KOPT-K1 (cell line): ENCODE data around the gene TBX1.

Experiments
- H3K27ac ChIP-seq: fragments of 200-600 bp; sonication (generic); 2 replicates; pipeline ENCODE4 v1.5.1; 2016; ENCODE audit warnings: antibody characterized with exemption, mild to moderate bottlenecking, low read depth, low read length; ENCODE audit not compliant: poor library complexity, severe bottlenecking
- H3K36me3 ChIP-seq: fragments of 200-600 bp; sonication (generic); 2 replicates; pipeline ENCODE4 v1.5.1; 2017; ENCODE audit warnings: antibody characterized with exemption, mild to moderate bottlenecking, low read length, moderate library complexity; ENCODE audit not compliant: insufficient read depth
- H3K9me3 ChIP-seq: fragments of 200-600 bp; sonication (generic); 2 replicates; pipeline ENCODE4 v1.5.1; 2017; ENCODE audit warnings: antibody characterized with exemption, low read length, mild to moderate bottlenecking; ENCODE audit not compliant: insufficient read depth, poor library complexity, severe bottlenecking

The TBX1 gene

DNA sequence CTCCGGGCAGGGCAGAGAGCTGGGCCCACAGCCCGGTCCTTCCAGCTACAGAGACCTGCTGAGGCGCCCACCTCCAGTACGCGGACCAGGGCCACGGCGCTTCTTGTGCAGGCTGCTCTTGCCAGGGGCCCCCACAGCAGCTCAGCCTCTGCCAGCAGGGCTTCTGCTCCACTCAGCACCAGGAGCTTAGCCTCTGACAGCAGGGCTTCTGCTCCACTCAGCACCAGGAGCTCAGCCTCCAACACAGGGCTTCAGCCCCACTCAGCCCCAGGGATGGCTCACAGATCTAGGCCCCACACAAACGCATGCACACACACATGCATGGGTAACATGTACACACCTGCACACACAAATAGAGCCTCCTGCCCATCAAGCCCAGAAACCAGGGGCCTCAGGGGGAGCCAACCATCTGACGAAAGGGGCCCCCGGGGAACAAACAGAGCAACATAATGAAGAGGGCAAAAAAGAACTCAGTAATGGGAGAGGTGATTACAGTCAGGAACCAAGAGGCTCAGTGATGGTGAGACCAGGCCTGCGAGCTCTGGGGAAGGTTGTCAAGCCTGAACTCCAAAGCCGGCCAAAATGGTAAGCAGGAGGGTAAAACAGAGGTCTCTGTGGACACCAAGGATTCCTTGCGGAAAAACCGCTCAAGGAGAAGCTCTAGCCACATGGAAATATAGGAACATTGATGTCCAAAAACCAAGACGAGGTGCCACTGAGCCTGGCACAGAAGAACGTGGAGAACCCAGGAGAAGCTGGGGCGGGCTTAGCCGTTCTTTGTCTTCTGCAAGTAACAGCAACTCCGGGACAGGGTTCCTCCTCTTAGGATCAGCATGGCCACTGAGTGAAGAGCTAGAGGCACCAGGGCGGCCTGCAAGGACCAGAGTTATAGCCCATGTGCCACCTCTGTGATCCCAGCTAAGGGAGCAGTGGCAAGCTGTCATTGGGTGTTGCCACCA, 47.6 kb downstream of the TBX1 start:
- no peak overlapping the region for H3K27ac ChIP-seq
- H3K36me3 ChIP-seq: peaks cover 66% of the 10 kb centered on the region; the same call in 1 of the 2 replicates
- H3K9me3 ChIP-seq: no peaks in the 10 kb centered on the region

GRCh38 chr22:19808873-19809478, 48.4 kb downstream of the TBX1 start:
- H3K36me3 ChIP-seq: peaks cover 64% of the 10 kb centered on the region
- H3K27ac ChIP-seq: no peak overlapping the region
- H3K9me3 ChIP-seq: no peaks in the 10 kb centered on the region

DNA sequence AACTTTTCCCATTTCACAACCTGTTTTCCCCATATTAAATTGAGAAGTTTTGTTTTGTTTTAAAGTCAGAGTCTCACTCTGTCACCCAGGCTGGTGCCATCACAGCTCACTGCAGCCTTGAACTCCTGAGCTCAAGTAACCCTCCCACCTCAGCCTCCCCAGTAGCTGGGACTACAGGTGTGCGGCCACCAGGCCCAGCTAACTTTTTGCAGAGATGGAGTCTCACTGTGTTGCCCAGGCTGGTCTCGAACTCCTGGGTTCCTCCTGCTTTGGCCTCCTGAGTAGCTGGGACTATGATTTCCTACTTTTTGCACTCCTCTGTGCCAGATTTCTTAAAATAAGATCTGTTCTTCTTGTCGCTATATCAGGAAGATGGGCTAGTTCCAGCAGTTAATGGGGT, 49.2 kb downstream of the TBX1 start:
- Histone ChIP-seq H3K9me3 (no peaks in the 10 kb centered on the region), H3K36me3 (peaks cover 66% of the 10 kb centered on the region), H3K27ac (no peak overlapping the region)

DNA sequence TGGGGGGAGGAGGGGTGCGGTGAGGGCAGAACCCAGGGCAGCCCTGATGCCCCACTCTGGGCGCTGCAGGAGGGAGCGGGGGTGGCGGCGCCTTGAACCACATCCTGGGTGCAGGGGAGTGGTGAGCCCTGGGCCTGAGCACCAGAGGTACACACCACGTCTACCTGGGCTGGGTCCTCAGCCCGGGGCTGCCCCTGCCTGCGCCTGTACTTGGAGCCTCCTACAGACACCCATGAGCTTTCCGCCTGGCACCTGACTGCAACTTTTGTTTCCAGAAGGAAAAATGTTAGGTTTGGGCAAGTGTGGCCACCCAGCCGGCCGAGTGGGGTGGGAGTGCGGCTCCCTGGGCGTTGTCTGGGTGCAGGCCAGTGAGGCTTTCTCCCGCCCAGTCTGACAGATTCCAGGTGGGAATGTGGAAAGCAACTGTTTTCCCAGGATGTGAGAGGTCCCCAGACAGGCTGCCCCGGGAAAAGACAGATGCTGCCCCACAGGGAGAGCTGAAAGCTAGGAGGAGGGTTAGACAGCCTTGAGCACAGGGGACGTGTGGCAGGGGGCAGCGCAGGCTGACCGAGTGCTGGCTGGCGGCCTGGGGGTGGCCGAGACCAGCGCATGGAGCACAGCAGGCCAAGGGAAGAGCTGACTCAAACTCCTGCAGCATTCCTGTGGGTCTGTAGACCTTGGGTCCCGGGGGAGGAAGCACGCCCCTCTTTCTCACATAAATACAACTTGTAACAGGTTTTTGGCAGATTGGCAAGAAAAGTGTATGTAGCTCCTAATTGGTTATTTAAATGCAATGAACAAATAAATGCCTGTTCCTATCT, 50.0 kb downstream of the TBX1 start:
- no peaks in the 10 kb centered on the region for H3K9me3 ChIP-seq
- H3K27ac ChIP-seq: no peak overlapping the region
- H3K36me3 ChIP-seq: peaks cover 67% of the 10 kb centered on the region

DNA sequence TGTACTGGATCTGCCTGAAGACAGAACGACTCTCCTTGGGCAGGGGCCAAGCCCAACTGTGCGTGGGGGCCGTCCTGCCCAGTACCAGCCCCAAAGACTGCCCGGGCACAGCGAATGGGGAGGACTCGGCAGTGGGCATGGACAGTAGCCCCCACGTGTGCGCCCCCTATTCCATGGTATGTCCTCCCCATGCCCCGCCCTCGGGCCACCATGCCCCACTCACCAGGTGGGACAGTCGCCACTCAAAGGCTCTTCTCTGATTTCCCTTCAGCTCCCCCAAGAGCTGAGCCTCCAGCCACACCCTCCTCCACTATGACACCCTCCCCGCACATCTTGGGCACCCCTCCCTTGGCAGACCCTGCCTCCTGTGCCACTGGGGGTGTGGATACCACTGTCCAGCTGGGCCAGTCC, 50.6 kb downstream of the TBX1 start:
- H3K36me3 ChIP-seq: peaks cover 61% of the 10 kb centered on the region
- H3K9me3 ChIP-seq: no peaks in the 10 kb centered on the region
- no peak overlapping the region for H3K27ac ChIP-seq

DNA sequence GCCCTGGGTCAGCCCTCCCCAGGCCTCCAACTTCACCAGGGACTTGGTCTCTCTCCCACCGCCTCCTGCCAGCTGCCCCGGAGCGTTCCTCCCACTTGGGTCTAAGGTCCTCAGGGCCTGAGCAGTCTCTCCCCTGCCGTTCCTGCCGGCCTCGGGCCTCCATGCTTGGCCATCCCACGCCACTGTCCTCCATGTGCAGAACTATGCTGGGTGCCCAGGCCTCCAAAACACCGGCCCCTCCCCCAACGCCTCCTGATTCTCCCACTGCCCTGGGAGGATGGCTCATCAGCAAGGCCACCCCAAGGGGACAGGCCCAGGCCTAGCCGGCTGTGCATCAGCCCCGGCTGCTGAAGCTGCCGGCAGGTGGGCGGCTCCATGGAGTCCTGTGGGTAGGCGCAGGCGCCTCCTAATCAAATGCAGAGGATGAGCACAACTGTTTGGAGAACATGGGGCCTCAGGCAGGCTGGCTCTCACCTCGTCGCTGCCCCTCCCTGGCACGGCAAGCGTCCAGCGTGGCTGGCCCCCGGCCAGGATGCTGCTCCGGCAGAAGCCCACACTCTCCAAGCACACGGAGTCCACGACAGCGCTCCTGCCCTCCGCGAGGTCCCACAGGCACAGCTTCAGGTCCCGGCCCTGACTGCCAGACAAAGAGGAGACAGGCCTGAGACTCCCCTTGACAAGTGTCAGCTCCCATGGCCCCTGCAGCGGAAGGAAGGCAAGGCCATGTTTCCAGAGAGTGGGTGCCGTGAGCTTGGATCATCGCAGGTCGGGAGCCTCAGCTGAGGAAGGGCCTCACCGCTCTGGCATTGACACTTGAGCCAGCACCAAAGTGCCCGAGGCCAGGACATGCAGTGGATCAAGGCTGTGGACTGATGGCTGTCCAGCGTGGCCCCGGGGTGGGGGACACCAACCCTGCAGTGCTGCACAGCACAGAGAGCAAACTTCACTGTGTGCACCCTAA, 51.5 kb downstream of the TBX1 start:
- H3K36me3 ChIP-seq: peaks cover 52% of the 10 kb centered on the region
- H3K9me3 ChIP-seq: no peaks in the 10 kb centered on the region
- no peak overlapping the region for H3K27ac ChIP-seq

- Histone ChIP-seq H3K36me3 (peaks cover 48% of the 10 kb centered on the region), H3K27ac (no peak overlapping the region), H3K9me3 (no peaks in the 10 kb centered on the region)
These were observed 52.3 kb downstream of the TBX1 start for GRCh38 chr22:19812910-19813309.

- Histone ChIP-seq H3K36me3 (peaks cover 49% of the 10 kb centered on the region), H3K9me3 (no peaks in the 10 kb centered on the region), H3K27ac (no peak overlapping the region)
These were observed 53.9 kb downstream of the TBX1 start for GRCh38 chr22:19814428-19814827.

- Histone ChIP-seq H3K36me3 (peaks cover 52% of the 10 kb centered on the region), H3K9me3 (no peaks in the 10 kb centered on the region), H3K27ac (peak overlapping the region; percentile 9)
These were observed 54.7 kb downstream of the TBX1 start for GRCh38 chr22:19815093-19815822.

GRCh38 chr22:19815823-19816290, 55.3 kb downstream of the TBX1 start:
- H3K27ac ChIP-seq: peak overlapping the region; percentile 9
- H3K36me3 ChIP-seq: peaks cover 52% of the 10 kb centered on the region
- no peaks in the 10 kb centered on the region for H3K9me3 ChIP-seq

DNA sequence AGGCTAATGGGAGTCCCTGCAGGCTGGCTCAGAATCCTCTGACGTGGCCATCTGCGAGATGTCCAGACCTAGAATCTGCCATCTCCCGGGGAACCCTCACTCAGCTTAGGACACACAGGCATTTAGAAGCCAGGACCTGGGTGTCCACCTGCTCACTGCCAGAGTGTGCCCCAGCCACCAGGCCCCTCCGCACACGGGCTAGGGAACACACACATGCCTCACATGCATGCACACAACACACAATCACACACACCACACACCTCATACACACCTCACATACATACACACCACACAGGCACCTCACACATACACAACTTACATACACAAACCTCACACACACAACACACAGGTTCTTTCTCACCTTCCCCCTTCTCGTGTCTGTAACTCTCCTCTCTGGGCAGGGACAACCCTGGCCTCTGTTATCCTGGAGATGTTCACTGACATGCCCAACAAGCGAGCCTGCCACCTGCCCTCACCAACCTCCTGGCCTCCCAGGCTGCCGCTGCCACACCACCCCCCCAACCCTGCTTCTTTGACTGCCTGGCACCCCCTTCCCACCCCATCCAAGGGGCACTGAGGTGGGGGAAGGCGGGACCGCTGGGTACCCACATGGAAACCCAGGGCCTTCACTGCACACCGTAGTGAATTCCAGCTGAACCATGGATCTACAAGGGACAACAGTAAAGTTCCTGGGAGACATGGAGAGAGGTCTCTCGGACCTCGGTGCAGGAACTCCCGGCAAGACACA, 56.0 kb downstream of the TBX1 start:
- peaks cover 50% of the 10 kb centered on the region for H3K36me3 ChIP-seq
- H3K27ac ChIP-seq: peak overlapping the region; percentile 9
- H3K9me3 ChIP-seq: no peaks in the 10 kb centered on the region
